GM13977 (cell line): ENCODE data around the gene HSPBP1.

Experiments
- DNase-seq: peaks from one replicate; pipeline ENCODE4 v3.0.0; 2012; ENCODE audit warnings: low spot score
- CTCF ChIP-seq: IDR thresholded peaks from 2 replicates; pipeline ENCODE4 v1.5.1; 2012; ENCODE audit warnings: mild to moderate bottlenecking, control low read depth; ENCODE audit not compliant: insufficient read depth; ENCODE audit errors: extremely low read depth, missing control alignments
- in situ Hi-C: fragments of 300-500 bp; cut with MboI; formaldehyde crosslinking; loops from one replicate; pipeline ENCODE4 v1.12.0; 2022; ENCODE audit warnings: low sequenced_read_pairs, low pct_unique_long_range_greater_than_20kb, mixed read lengths, inconsistent platforms; ENCODE audit not compliant: unreplicated experiment

The HSPBP1 gene

GRCh38 chr19:55320844-55321419 lies 41.0 kb upstream of the HSPBP1 start:
- TF ChIP-seq CTCF = no peak
- in situ Hi-C loops = no loop called here
- DNase-seq = no peak

DNA sequence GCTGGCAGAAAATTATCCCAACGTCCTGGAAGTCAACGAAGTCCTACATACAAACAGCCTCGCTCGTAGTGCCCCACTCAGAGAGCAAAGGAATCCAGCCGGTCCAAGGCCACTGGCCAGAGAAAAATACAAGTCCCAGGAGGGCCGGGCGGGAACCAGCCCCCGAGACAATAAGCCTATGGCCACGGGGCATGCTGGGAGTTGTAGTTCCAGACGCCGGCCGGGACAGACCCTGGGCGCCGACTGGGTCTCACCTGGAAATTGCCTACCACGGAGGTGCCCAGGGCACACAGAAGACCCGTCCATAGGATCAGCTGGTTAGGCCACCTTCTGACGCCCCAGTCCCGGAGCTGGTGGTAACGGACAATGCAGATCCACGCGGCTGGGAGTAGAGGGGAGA lies 39.9 kb upstream of the HSPBP1 start:
- no peak for DNase-seq
- in situ Hi-C loops = no loop called here
- TF ChIP-seq CTCF = no peak

- DNase-seq = no peak
- no peak for TF ChIP-seq CTCF
- in situ Hi-C loops = no loop called here
These were observed 36.7 kb upstream of the HSPBP1 start for GRCh38 chr19:55316646-55317045.

- in situ Hi-C loops = no loop called here
- no peak for TF ChIP-seq CTCF
- DNase-seq = no peak
These were observed 36.1 kb upstream of the HSPBP1 start for GRCh38 chr19:55315956-55316525.

GRCh38 chr19:55314396-55314795 lies 34.5 kb upstream of the HSPBP1 start:
- in situ Hi-C loops = no loop called here
- no peak for DNase-seq
- no peak for TF ChIP-seq CTCF

DNA sequence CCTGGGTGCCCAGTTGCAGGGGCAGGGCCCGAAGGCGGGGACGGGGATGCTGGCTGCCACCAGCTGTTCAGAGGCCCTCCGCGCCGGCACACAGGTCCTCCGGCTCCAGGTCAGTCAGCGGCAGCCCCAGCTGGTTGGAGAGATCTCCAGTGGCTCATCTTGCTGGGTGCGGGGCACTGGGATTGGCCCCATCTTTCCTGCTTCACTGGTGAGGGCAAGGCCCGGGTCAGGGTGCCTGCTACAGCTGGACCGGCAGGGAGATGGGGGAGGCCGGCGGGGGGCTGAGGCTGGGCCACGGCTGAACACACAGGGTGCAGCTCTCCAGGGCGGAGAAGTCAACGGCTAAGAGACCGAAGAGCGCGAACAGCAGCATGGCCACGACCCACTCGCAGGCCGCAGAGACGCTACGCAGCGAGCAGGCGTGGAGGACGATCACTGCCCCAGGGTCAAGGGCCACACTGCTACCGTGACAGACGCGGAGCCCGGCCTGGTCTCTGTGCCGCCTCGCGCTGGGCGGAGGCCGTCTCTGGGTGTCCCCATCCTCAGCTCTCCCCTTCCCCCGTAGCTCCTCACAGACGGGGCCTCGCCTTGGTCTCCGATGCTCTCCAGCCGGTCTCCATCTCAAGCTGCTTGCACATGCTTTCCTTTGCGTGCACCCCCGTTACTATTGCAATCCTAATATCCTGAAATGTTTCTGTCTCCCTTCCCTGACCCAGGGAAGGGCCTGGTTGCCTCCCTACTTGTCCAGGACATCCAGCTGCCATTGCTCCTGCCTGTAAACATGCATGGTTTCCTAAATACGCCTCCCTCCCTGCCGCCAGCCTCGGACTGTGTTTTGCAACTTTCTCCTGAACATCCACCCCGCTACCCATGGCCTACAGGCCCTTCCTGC lies 33.0 kb upstream of the HSPBP1 start:
- DNase-seq = no peak
- in situ Hi-C loops = no loop called here
- no peak for TF ChIP-seq CTCF
